ENCODE data around the gene EGFL6.
"Not testable (repeated sequence)": the region's sequence is repeated elsewhere in the genome, so short reads cannot be mapped to it uniquely, and the experiment has no call there.

The EGFL6 gene

GRCh38 chrX:13666836-13667235 lies 97.4 kb downstream of the EGFL6 start:
- in situ Hi-C loops (cut with MboI; ENCODE audit: low pct_unique_long_range_greater_than_20kb, low sequenced_read_pairs, unreplicated experiment): loop anchor here (10.0 kb wide), 1 partner anchor 78 kb away; no protein-coding TSS in a partner anchor
- TF ChIP-seq CTCF (IDR thresholded peaks at IDR 0.05; ENCODE audit: extremely low read depth, insufficient read depth, missing control alignments): no peak
- no peak for DNase-seq (ENCODE audit: low spot score)

DNA sequence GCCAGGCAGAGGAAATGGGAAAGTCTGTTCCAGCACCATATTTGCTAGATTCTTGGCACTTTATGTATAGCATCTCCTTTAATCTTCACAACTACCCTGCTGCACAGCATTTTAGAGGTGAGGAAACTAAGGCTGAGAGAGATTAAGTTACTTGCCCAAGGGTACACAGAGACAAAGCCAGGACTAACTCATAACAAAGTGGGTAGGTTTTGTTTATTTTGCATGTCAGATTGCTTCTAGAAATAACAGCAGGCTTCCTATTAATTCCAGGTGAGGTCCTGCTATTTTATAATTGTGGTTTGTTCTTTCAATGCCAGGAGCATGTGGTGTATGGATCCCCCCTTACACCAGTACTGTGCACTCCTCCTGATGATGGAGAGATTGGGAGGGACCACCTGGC lies 98.5 kb downstream of the EGFL6 start:
- no peak for DNase-seq (ENCODE audit: low spot score)
- in situ Hi-C loops (cut with MboI; ENCODE audit: low pct_unique_long_range_greater_than_20kb, low sequenced_read_pairs, unreplicated experiment): loop anchor here (10.0 kb wide), 1 partner anchor 77 kb away; no protein-coding TSS in a partner anchor
- TF ChIP-seq CTCF (IDR thresholded peaks at IDR 0.05; ENCODE audit: extremely low read depth, insufficient read depth, missing control alignments): no peak

DNA sequence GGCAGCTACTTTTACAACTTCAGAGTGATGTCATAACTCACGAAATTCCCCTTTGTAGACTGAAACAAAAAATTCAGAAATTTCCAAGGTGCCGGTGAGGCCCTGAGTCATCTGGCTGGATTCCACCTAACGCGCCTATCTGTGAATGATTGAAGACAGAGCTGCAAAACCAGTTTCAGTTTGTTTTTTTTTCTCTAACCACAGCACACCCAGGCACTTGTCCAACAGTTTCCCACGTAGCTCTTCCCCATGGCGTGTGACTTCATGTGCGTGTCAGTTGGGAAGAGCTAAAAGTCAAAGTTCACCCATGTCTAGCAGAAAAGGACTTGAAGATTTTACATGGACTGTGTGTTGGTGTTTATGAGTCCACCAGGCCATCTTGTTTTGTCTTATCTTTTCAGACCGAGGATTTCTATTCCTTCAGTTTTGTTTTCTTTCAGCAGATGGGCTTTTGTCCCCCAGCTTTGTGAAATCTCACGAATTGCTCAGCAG lies 99.9 kb downstream of the EGFL6 start:
- peak; percentile 42 for DNase-seq (ENCODE audit: low spot score)
- TF ChIP-seq CTCF (IDR thresholded peaks at IDR 0.05; ENCODE audit: extremely low read depth, insufficient read depth, missing control alignments): no peak
- in situ Hi-C loops (cut with MboI; ENCODE audit: low pct_unique_long_range_greater_than_20kb, low sequenced_read_pairs, unreplicated experiment): loop anchor here (10.0 kb wide), 1 partner anchor 76 kb away; no protein-coding TSS in a partner anchor

DNA sequence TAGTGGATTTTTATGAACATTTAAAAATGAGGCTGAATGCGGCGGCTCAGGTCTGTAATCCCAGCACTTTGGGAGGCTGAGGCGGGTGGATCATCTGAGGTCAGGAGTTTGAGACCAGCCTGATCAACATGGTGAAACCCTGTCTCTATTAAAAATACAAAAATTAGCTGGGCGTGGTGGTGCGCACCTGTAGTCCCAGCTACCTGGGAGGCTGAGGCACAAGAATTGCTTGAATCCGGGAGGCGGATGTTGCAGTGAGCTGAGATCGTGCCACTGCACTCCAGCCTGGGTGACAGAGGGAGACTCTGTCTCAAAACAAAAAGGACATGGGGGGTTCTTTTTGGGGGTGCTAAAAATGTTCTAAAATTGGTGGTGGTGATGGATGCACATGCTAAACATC lies 100.4 kb downstream of the EGFL6 start:
- DNase-seq (ENCODE audit: low spot score): not testable (repeated sequence)
- in situ Hi-C loops (cut with MboI; ENCODE audit: low pct_unique_long_range_greater_than_20kb, low sequenced_read_pairs, unreplicated experiment): loop anchor here (10.0 kb wide), 1 partner anchor 75 kb away; no protein-coding TSS in a partner anchor

DNA sequence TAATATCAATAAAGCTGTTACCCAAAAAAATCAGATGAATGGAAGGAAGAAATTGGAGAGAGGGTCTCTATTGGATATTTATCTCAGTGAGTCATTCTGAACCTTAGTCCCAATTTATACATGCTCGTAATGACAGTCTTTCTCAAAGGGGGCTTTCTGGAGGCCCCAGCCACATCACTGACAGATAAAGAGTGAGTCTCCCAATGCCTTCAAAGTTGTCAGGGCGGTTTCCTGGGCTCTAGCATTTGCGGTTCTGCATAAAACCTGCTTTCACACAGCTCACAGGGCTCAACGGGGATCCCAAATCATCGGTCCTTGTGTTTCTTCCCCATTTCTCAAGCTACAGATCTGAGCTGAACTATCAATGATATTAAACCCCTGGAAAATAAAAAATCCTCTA lies 100.8 kb downstream of the EGFL6 start:
- in situ Hi-C loops (cut with MboI; ENCODE audit: low pct_unique_long_range_greater_than_20kb, low sequenced_read_pairs, unreplicated experiment): no loop called here
- TF ChIP-seq CTCF (IDR thresholded peaks at IDR 0.05; ENCODE audit: extremely low read depth, insufficient read depth, missing control alignments): no peak
- DNase-seq (ENCODE audit: low spot score): no peak

- DNase-seq (ENCODE audit: low spot score): no peak
- TF ChIP-seq CTCF (IDR thresholded peaks at IDR 0.05; ENCODE audit: extremely low read depth, insufficient read depth, missing control alignments): no peak
- in situ Hi-C loops (cut with MboI; ENCODE audit: low pct_unique_long_range_greater_than_20kb, low sequenced_read_pairs, unreplicated experiment): no loop called here
Measured at GRCh38 chrX:13673016-13673415, 103.6 kb downstream of the EGFL6 start.

- no peak for DNase-seq (ENCODE audit: low spot score)
- no peak for TF ChIP-seq CTCF (IDR thresholded peaks at IDR 0.05; ENCODE audit: extremely low read depth, insufficient read depth, missing control alignments)
- in situ Hi-C loops (cut with MboI; ENCODE audit: low pct_unique_long_range_greater_than_20kb, low sequenced_read_pairs, unreplicated experiment): loop anchor here (25.0 kb wide), 2 partner anchors 90 to 690 kb away; partner anchors contain the start of gene TMSB4X
Measured at GRCh38 chrX:13676885-13677284, 107.5 kb downstream of the EGFL6 start.

DNA sequence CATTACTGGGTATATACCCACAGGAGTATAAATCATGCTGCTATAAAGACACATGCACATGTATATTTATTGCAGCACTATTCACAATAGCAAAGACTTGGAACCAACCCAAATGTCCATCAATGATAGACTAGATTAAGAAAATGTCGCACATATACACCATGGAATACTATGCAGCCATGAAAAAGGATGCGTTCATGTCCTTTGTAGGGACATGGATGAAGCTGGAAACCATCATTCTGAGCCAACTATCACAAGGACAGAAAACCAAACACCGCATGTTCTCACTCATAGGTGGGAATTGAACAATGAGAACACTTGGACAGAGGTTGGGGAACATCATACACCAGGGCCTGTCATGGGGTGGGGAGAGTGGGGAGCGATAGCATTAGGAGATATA lies 110.3 kb downstream of the EGFL6 start:
- not testable (repeated sequence) for DNase-seq (ENCODE audit: low spot score)
- in situ Hi-C loops (cut with MboI; ENCODE audit: low pct_unique_long_range_greater_than_20kb, low sequenced_read_pairs, unreplicated experiment): loop anchor here (25.0 kb wide), 2 partner anchors 92 to 692 kb away; partner anchors contain the start of gene TMSB4X

All from GM13977 (cell line).